Esophagus muscularis mucosa (tissue), 4 donors: ENCODE measurements around the gene SLC7A1. TPM values are rescaled to one million over a fixed set of nuclear protein-coding genes. Genes with fewer than 3 reads are reported as not detected.

Experiments
- DNase-seq: peaks from one replicate; pipeline ENCODE4 v3.0.0-alpha.2; 2017; ENCODE audit errors: extremely low spot score
- H3K27ac ChIP-seq, 4 donors: fragments of 200-600 bp; sonication (generic); replicated peaks in 1 of 4; 1 replicate in 3 of 4; 2 replicates in 1 of 4; pipeline ENCODE4 v1.5.1; 2016 to 2019; ENCODE audit warnings: mild to moderate bottlenecking in 1 of 4
- H3K27me3 ChIP-seq, 4 donors: fragments of 200-600 bp; sonication (generic); one replicate each; pipeline versions ENCODE4 v1.5.1 to v1.6.0; 2016 to 2019
- H3K36me3 ChIP-seq, 4 donors: fragments of 200-600 bp; sonication (generic); one replicate each; pipeline ENCODE4 v1.5.1; 2016 to 2019
- H3K4me1 ChIP-seq, 4 donors: fragments of 200-600 bp; sonication (generic); one replicate each; pipeline ENCODE4 v1.5.1; 2016 to 2019
- H3K4me3 ChIP-seq, 4 donors: fragments of 200-600 bp; sonication (generic); 1 replicate in 2 of 4; 2 replicates in 2 of 4; pipeline ENCODE4 v1.5.1; 2016 to 2019; ENCODE audit warnings: mild to moderate bottlenecking in 4 of 4, moderate library complexity in 1 of 4
- H3K9me3 ChIP-seq, 4 donors: fragments of 200-600 bp; sonication (generic); 1 replicate in 3 of 4; 2 replicates in 1 of 4; pipeline ENCODE4 v1.5.1; 2016 to 2019
- CTCF ChIP-seq, 3 experiments: fragments of 200-600 bp in 2 of 3; fragments of 450-650 bp in 1 of 3; sonication (generic) in 2 of 3; IDR thresholded peaks; one replicate each; pipeline ENCODE4 v1.5.1; 2017 to 2019; ENCODE audit warnings: antibody characterized with exemption in 3 of 3, mild to moderate bottlenecking in 2 of 3, moderate library complexity in 1 of 3
- EP300 ChIP-seq: sonication (generic); formaldehyde crosslinking; IDR thresholded peaks from one replicate; pipeline ENCODE4 v1.6.1; 2017; ENCODE audit warnings: antibody characterized with exemption
- POLR2A ChIP-seq: fragments of 450-650 bp; IDR thresholded peaks from one replicate; pipeline ENCODE4 v1.6.1; 2017; ENCODE audit warnings: antibody characterized with exemption, moderate library complexity, mild to moderate bottlenecking, low read depth
- POLR2AphosphoS5 ChIP-seq, 2 donors: sonication (generic); formaldehyde crosslinking; IDR thresholded peaks; one replicate each; pipeline ENCODE4 v1.6.1; 2017; ENCODE audit warnings: antibody characterized with exemption in 2 of 2
- WGBS: methylation state at CpG from one replicate; pipeline ENCODE4 v1.1.5; 2018; 5-methylcytosine and 5-hydroxymethylcytosine counted together
- intact Hi-C: fragments of 100-400 bp; cut with DNase I; formaldehyde crosslinking; loops from one replicate; pipeline ENCODE4 v1.15.1; 2023
- total RNA-seq, 4 donors: library from RNA; depleted of rRNA; stranded (reverse); fragments of >200 nt; gene quantifications; one replicate each; pipeline versions ENCODE4 v1.1.0 to v1.2.1, GENCODE V29; 2016

Gene SLC7A1
- total RNA-seq, 4 donors from 2014 or later: 15.0 to 28.8 (median 21.6) TPM

GRCh38 chr13:29493796-29494195 is 101.7 kb downstream of the SLC7A1 start:
- no peaks in the 10 kb centered on the region for H3K9me3 ChIP-seq
- intact Hi-C loops: no loop called here
- no peak overlapping the region for H3K27ac ChIP-seq
- 84% methylated on average over 4 of the region's 4 CpGs for WGBS
- peaks cover 4 to 23% (median 19%) of the 10 kb centered on the region in 4 donors for H3K4me1 ChIP-seq
- TF ChIP-seq CTCF (IDR thresholded peaks at IDR 0.05) (no peak), POLR2AphosphoS5 (IDR thresholded peaks at IDR 0.05) (no peak), EP300 (no peak), POLR2A (no peak)
- no peak overlapping the region for H3K4me3 ChIP-seq
- no peak for DNase-seq
- peaks cover 0 to 13% (median 2%) of the 10 kb centered on the region in 4 donors for H3K36me3 ChIP-seq
- no peaks in the 10 kb centered on the region for H3K27me3 ChIP-seq

- Histone ChIP-seq H3K4me3 (no peak overlapping the region), H3K27ac (no peak overlapping the region), H3K36me3 (peaks cover 0 to 18% (median 4%) of the 10 kb centered on the region in 4 donors), H3K27me3 (peaks cover 0 to 3% (median 0%) of the 10 kb centered on the region in 4 donors), H3K4me1 (peaks cover 3 to 6% (median 5%) of the 10 kb centered on the region in 4 donors), H3K9me3 (no peaks in the 10 kb centered on the region)
- intact Hi-C loops: no loop called here
- DNase-seq: no peak
- TF ChIP-seq POLR2A: no peak
- TF ChIP-seq CTCF (IDR thresholded peaks at IDR 0.05): no peak
- no peak for TF ChIP-seq EP300
- no peak for TF ChIP-seq POLR2AphosphoS5 (IDR thresholded peaks at IDR 0.05)
- 71% methylated on average over 2 of the region's 2 CpGs for WGBS
Observed at GRCh38 chr13:29491248-29491647, 104.2 kb downstream of the SLC7A1 start.

GRCh38 chr13:29490561-29490885 is 105.0 kb downstream of the SLC7A1 start:
- no peak overlapping the region for H3K27ac ChIP-seq
- intact Hi-C loops: no loop called here
- no peak for DNase-seq
- no peak overlapping the region for H3K4me3 ChIP-seq
- WGBS: 93% methylated on average over 9 of the region's 9 CpGs
- H3K4me1 ChIP-seq: no peaks in the 10 kb centered on the region
- peaks cover 0 to 3% (median 0%) of the 10 kb centered on the region in 4 donors for H3K27me3 ChIP-seq
- peaks cover 0 to 18% (median 4%) of the 10 kb centered on the region in 4 donors for H3K36me3 ChIP-seq
- no peaks in the 10 kb centered on the region for H3K9me3 ChIP-seq
- no peak for TF ChIP-seq CTCF (IDR thresholded peaks at IDR 0.05)
- TF ChIP-seq POLR2A: no peak
- no peak for TF ChIP-seq EP300
- TF ChIP-seq POLR2AphosphoS5 (IDR thresholded peaks at IDR 0.05): no peak

- no peak for TF ChIP-seq CTCF (IDR thresholded peaks at IDR 0.05)
- TF ChIP-seq POLR2AphosphoS5 (IDR thresholded peaks at IDR 0.05): no peak
- TF ChIP-seq EP300: no peak
- TF ChIP-seq POLR2A: no peak
Observed at GRCh38 chr13:29489650-29490560, 105.6 kb downstream of the SLC7A1 start.

More at GRCh38 chr13:29489650-29490560, 105.6 kb downstream of the SLC7A1 start:
- 84% methylated on average over 14 of the region's 14 CpGs for WGBS
- Histone ChIP-seq H3K27ac (no peak overlapping the region), H3K27me3 (peaks cover 0 to 3% (median 0%) of the 10 kb centered on the region in 4 donors), H3K4me1 (no peaks in the 10 kb centered on the region), H3K36me3 (peaks cover 0 to 18% (median 4%) of the 10 kb centered on the region in 4 donors), H3K4me3 (no peak overlapping the region), H3K9me3 (no peaks in the 10 kb centered on the region)
- DNase-seq: no peak
- intact Hi-C loops: no loop called here
